GM12878 (cell line): ENCODE measurements around the gene GMDS.

ENCODE experiments used
- CREB1 ChIP-seq: IDR thresholded peaks from 2 replicates; pipeline ENCODE4 v1.6.1; 2012; ENCODE audit warnings: low read depth, mild to moderate bottlenecking, inconsistent platforms
- CTCF ChIP-seq, 3 experiments: IDR thresholded peaks in 2 of 3; conservative IDR thresholded peaks in 1 of 3; 2 replicates each; pipeline ENCODE4 v1.5.1; 2011; ENCODE audit warnings: low read depth in 3 of 3, low read length in 3 of 3, mild to moderate bottlenecking in 3 of 3, control low read depth in 2 of 3, moderate library complexity in 2 of 3, inconsistent platforms in 1 of 3, mixed read lengths in 1 of 3; ENCODE audit not compliant: control insufficient read depth in 2 of 3, insufficient read depth in 1 of 3; ENCODE audit errors: extremely low read depth in 1 of 3
- ELK1 ChIP-seq: IDR thresholded peaks from 2 replicates; pipeline ENCODE4 v1.6.1; 2012; ENCODE audit warnings: low read depth, low read length, improper control_type of control experiment
- FOXM1 ChIP-seq: IDR thresholded peaks from 2 replicates; pipeline ENCODE4 v1.6.1; 2012; ENCODE audit warnings: low read depth, mild to moderate bottlenecking, inconsistent platforms, low read length, moderate library complexity
- GABPA ChIP-seq: IDR thresholded peaks from 2 replicates; pipeline ENCODE4 v1.6.1; 2014; ENCODE audit warnings: antibody characterized with exemption, low read depth, mild to moderate bottlenecking, inconsistent platforms
- JUND ChIP-seq: IDR thresholded peaks from 2 replicates; pipeline ENCODE4 v1.6.1; 2012; ENCODE audit warnings: low read depth, mild to moderate bottlenecking, low read length, improper control_type of control experiment, moderate library complexity
- MYB ChIP-seq: fragments of 150-350 bp; IDR thresholded peaks from 2 replicates; pipeline ENCODE4 v1.6.1; 2014; ENCODE audit warnings: mild to moderate bottlenecking, low read depth, low read length, borderline replicate concordance
- NFIC ChIP-seq: IDR thresholded peaks from 2 replicates; pipeline ENCODE4 v1.6.1; 2012; ENCODE audit warnings: low read depth, mild to moderate bottlenecking, inconsistent platforms, low read length, moderate library complexity
- POLR2A ChIP-seq: IDR thresholded peaks from 2 replicates; pipeline ENCODE4 v1.6.1; 2011; ENCODE audit warnings: low read depth, mild to moderate bottlenecking, low read length
- POLR2AphosphoS5 ChIP-seq: IDR thresholded peaks from 2 replicates; pipeline ENCODE4 v1.6.1; 2011; ENCODE audit warnings: mild to moderate bottlenecking, low read length, inconsistent platforms
- STAT3 ChIP-seq: IDR thresholded peaks from 2 replicates; pipeline ENCODE4 v1.6.1; 2011; ENCODE audit warnings: low read depth, low read length, improper control_type of control experiment
- SUZ12 ChIP-seq: fragments of 200-600 bp; sonication (generic); IDR thresholded peaks from one replicate; pipeline ENCODE4 v1.6.1; 2018; ENCODE audit warnings: antibody characterized with exemption, mild to moderate bottlenecking; ENCODE audit not compliant: unreplicated experiment
- USF2 ChIP-seq: IDR thresholded peaks from 2 replicates; pipeline ENCODE4 v1.6.1; 2011; ENCODE audit warnings: low read depth, low read length, improper control_type of control experiment, borderline replicate concordance

GRCh38 chr6:2104524-2104880 lies 140.9 kb downstream of the GMDS start:
- TF ChIP-seq POLR2A (no peak), FOXM1 (no peak), POLR2AphosphoS5 (no peak), CTCF (IDR thresholded peaks at IDR 0.05 in 2 of 3, conservative IDR thresholded peaks at IDR 0.05 in 1 of 3; ENCODE audit: control insufficient read depth in 2 of 3, extremely low read depth in 1 of 3, insufficient read depth in 1 of 3, low read depth in 3 of 3, low read length in 3 of 3) (no peak), GABPA (no peak), STAT3 (no peak), JUND (no peak), USF2 (no peak), SUZ12 (no peak), NFIC (no peak), CREB1 (no peak), MYB (no peak), ELK1 (no peak)
